ENCODE measurements around the gene DNAJC3. TPM values are rescaled to one million over a fixed set of nuclear protein-coding genes. Genes with fewer than 3 reads are reported as not detected.
"Not testable (repeated sequence)": the region's sequence is repeated elsewhere in the genome, so short reads cannot be mapped to it uniquely, and the experiment has no call there.

Gene DNAJC3
- total RNA-seq, 1 donor from 2014 or later = 29.0 TPM

GRCh38 chr13:95723438-95723837 is 46.5 kb downstream of the DNAJC3 start:
- no peak for DNase-seq (ENCODE audit: extremely low spot score, unreplicated experiment)
- no peak for TF ChIP-seq CTCF (conservative IDR thresholded peaks at IDR 0.05)
- peaks cover 5% of the 10 kb centered on the region for H3K9me3 Mint-ChIP-seq

GRCh38 chr13:95724252-95724651 is 47.3 kb downstream of the DNAJC3 start:
- H3K27me3 Mint-ChIP-seq = no peaks in the 10 kb centered on the region
- TF ChIP-seq CTCF (conservative IDR thresholded peaks at IDR 0.05) = no peak
- H3K9me3 Mint-ChIP-seq = no peaks in the 10 kb centered on the region
- H3K27ac Mint-ChIP-seq = no peak overlapping the region
- H3K4me1 Mint-ChIP-seq (ENCODE audit: unreplicated experiment) = no peaks in the 10 kb centered on the region
- H3K36me3 Mint-ChIP-seq = peaks cover 26% of the 10 kb centered on the region
- no peak for DNase-seq (ENCODE audit: extremely low spot score, unreplicated experiment)
- no peak overlapping the region for H3K4me3 Mint-ChIP-seq

More at GRCh38 chr13:95723438-95723837, 46.5 kb downstream of the DNAJC3 start:
- H3K4me3 Mint-ChIP-seq = no peak overlapping the region
- H3K36me3 Mint-ChIP-seq = peaks cover 26% of the 10 kb centered on the region
- H3K4me1 Mint-ChIP-seq (ENCODE audit: unreplicated experiment) = no peaks in the 10 kb centered on the region
- no peaks in the 10 kb centered on the region for H3K27me3 Mint-ChIP-seq
- no peak overlapping the region for H3K27ac Mint-ChIP-seq

GRCh38 chr13:95726876-95727275 is 49.9 kb downstream of the DNAJC3 start:
- DNase-seq (ENCODE audit: extremely low spot score, unreplicated experiment) = no peak
- H3K4me3 Mint-ChIP-seq = no peak overlapping the region
- peaks cover 46% of the 10 kb centered on the region for H3K36me3 Mint-ChIP-seq
- no peak for TF ChIP-seq CTCF (conservative IDR thresholded peaks at IDR 0.05)
- peaks cover 4% of the 10 kb centered on the region for H3K9me3 Mint-ChIP-seq
- H3K4me1 Mint-ChIP-seq (ENCODE audit: unreplicated experiment) = no peaks in the 10 kb centered on the region
- no peak overlapping the region for H3K27ac Mint-ChIP-seq
- no peaks in the 10 kb centered on the region for H3K27me3 Mint-ChIP-seq

- no peak for TF ChIP-seq CTCF (conservative IDR thresholded peaks at IDR 0.05)
- Mint-ChIP-seq H3K4me3 (no peak overlapping the region), H3K9me3 (peaks cover 7% of the 10 kb centered on the region), H3K36me3 (peaks cover 49% of the 10 kb centered on the region), H3K4me1 (ENCODE audit: unreplicated experiment) (no peaks in the 10 kb centered on the region), H3K27ac (no peak overlapping the region), H3K27me3 (no peaks in the 10 kb centered on the region)
- no peak for DNase-seq (ENCODE audit: extremely low spot score, unreplicated experiment)
Measured at GRCh38 chr13:95728957-95729356, 52.0 kb downstream of the DNAJC3 start.

GRCh38 chr13:95734124-95734523 is 57.2 kb downstream of the DNAJC3 start:
- no peak for TF ChIP-seq CTCF (conservative IDR thresholded peaks at IDR 0.05)
- Mint-ChIP-seq H3K9me3 (peaks cover 9% of the 10 kb centered on the region), H3K27me3 (no peaks in the 10 kb centered on the region), H3K4me3 (no peak overlapping the region), H3K27ac (no peak overlapping the region), H3K36me3 (peaks cover 35% of the 10 kb centered on the region), H3K4me1 (ENCODE audit: unreplicated experiment) (no peaks in the 10 kb centered on the region)
- DNase-seq (ENCODE audit: extremely low spot score, unreplicated experiment) = no peak

GRCh38 chr13:95740071-95740978 is 63.4 kb downstream of the DNAJC3 start:
- DNase-seq (ENCODE audit: extremely low spot score, unreplicated experiment); H3K9me3 Mint-ChIP-seq; H3K27ac Mint-ChIP-seq; H3K4me1 Mint-ChIP-seq (ENCODE audit: unreplicated experiment); H3K27me3 Mint-ChIP-seq: not testable (repeated sequence)
- H3K4me3 Mint-ChIP-seq = peak overlapping the region; percentile 26
- peaks cover 10% of the 10 kb centered on the region for H3K36me3 Mint-ChIP-seq
